AG09309 (cell line): Measurements from ENCODE around the gene SLC15A4.
"Not testable (repeated sequence)": the region's sequence is repeated elsewhere in the genome, so short reads cannot be mapped to it uniquely, and the experiment has no call there.

Source experiments
- DNase-seq: peaks from one replicate; pipeline ENCODE4 v3.0.0-alpha.2; 2010; ENCODE audit warnings: low read depth
- H3K4me3 ChIP-seq: 2 replicates; pipeline ENCODE4 v1.5.1; 2011; ENCODE audit warnings: mild to moderate bottlenecking, low read depth, low read length, moderate library complexity; ENCODE audit not compliant: control insufficient read depth
- CTCF ChIP-seq: IDR thresholded peaks from 2 replicates; pipeline ENCODE4 v1.5.1; 2011; ENCODE audit warnings: mild to moderate bottlenecking, low read depth, low read length, inconsistent platforms; ENCODE audit not compliant: insufficient read depth, control insufficient read depth; ENCODE audit errors: missing control alignments

SLC15A4 gene

DNA sequence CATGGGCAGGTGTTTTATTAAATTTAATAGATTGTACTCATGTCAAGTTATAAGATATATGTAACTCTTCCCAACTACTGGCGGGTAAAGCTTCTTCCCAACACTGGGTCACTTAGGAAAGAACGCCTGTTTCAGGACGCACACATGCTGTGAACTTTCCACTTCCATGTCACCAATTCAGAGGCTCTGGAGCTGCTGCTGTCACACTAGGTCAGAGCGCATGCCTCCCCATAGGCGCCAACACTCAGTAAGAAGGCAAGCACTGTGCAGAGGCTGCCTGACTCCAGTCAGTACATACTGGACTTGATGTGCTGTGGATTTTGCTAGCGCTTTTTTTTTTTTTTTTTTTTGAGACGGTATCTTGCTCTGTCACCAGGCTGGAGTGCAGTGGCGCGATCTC lies 17.2 kb downstream of the SLC15A4 start:
- no peak for TF ChIP-seq CTCF
- H3K4me3 ChIP-seq = no peak overlapping the region
- DNase-seq = no peak

DNA sequence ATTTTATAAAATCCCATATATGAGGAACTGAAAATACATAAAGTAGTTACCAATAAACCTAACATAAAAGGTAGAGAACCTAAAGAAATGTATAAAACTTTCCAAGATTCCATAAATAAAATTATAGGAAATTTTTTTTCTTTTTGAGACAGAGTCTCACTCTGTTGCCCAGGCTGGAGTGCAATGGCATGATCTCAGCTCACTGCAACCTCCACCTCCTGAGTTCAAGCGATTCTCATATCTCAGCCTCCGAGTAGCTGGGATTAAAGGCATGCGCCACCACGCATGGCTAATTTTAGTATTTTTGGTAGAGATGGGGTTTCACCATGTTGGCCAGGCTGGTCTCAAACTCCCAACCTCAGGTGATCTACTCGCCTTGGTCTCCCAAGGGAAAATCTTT lies 18.4 kb downstream of the SLC15A4 start:
- H3K4me3 ChIP-seq, DNase-seq: not testable (repeated sequence)

DNA sequence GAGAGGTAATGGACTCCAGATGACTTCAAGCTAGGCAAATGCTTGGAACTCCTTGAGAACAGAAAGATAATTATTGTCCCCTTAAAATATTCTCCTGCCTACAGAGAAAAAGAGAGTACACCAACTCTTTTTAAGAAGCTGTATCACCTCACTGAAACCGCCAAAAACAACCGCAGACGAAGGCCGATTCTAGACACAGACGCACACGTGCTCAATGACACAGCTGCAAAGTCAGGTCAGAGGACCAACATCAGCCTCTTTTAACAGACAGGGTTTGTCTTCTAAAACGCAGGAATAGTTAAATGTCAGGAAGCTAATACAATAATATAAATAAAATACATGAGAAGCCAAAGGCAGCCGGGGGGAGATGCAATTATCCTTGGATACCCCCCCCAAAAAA lies 19.0 kb downstream of the SLC15A4 start:
- DNase-seq = no peak
- H3K4me3 ChIP-seq = no peak overlapping the region
- TF ChIP-seq CTCF = no peak

- TF ChIP-seq CTCF = no peak
- H3K4me3 ChIP-seq = no peak overlapping the region
- no peak for DNase-seq
Observed at GRCh38 chr12:128803788-128804187, 20.0 kb downstream of the SLC15A4 start.

GRCh38 chr12:128802756-128803155 lies 21.0 kb downstream of the SLC15A4 start:
- TF ChIP-seq CTCF = no peak
- H3K4me3 ChIP-seq = no peak overlapping the region
- no peak for DNase-seq

DNA sequence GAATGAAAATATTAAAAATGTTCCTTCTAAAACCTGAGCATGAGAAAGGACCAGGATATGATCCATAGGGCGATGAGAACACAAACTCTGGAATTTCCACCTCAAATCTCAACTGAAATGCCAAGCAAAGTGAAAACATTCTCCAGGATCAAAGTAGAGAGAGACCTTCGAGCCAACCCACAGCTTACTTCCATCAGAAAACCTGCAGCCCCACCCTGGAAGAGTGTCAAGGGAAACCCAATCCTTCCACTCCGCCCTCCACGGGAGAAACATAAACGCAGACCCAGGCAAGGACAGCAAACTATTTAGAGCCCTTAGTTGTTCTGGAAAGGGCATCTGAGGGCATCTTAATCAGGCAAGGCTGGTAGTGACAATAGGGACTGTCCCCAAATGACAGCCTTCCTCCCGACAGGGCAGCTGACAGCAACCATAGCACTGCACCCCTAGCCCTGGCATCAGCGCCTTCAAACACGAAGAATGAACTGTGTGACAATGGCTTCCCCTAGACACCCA lies 21.8 kb downstream of the SLC15A4 start:
- no peak overlapping the region for H3K4me3 ChIP-seq

DNA sequence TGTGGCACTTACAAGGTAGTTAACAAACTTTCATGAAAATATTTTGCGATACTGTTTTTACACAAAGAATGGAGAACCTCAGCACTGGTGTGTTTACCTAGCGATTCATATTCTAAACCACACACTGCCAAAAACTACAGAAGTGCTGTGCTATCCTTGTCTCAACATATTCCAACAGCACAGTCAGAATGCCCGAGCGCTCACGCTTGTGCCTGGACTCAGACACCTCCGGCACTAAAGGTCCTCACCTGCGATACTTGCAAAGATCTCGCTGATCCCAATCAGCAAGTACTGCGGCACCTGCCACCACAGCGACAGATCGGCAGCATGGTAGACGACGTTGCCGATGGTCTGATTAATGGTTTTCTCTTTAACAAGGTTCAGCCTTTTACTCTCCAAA lies 23.2 kb downstream of the SLC15A4 start:
- H3K4me3 ChIP-seq = no peak overlapping the region
- no peak for TF ChIP-seq CTCF
- no peak for DNase-seq

More for the DNA sequence above, 21.8 kb downstream of the SLC15A4 start:
- TF ChIP-seq CTCF = no peak
- DNase-seq = no peak
